Activated naive CD4-positive, alpha-beta T cell treated with anti-CD3 and anti-CD28 coated beads, Interleukin-2, amount 50 U/mL, for 72 hours (primary cell): ENCODE measurements around the gene FAM171A1. TPM values are rescaled to one million over a fixed set of nuclear protein-coding genes. Genes with fewer than 3 reads are reported as not detected.
"Not testable (repeated sequence)": the region's sequence is repeated elsewhere in the genome, so short reads cannot be mapped to it uniquely, and the experiment has no call there.

Experiments
- ATAC-seq, 2 donors: fragments of 150-1000 bp; cut with Tn5 transposase; 2 replicates each; pipeline ENCODE4 v1.10.0; 2021; ENCODE audit warnings: mild to moderate bottlenecking in 2 of 2, moderate library complexity in 2 of 2
- DNase-seq, 2 donors: peaks; one replicate each; pipeline ENCODE4 v3.0.0; 2021 to 2022; ENCODE audit warnings: low spot score in 2 of 2
- H3K27ac Mint-ChIP-seq, 2 donors: one replicate each; pipeline ENCODE4 v1.8.0; 2022; ENCODE audit warnings: mild to moderate bottlenecking in 2 of 2, mixed read lengths in 2 of 2
- H3K36me3 Mint-ChIP-seq, 2 donors: one replicate each; pipeline ENCODE4 v1.8.0; 2022; ENCODE audit warnings: mixed read lengths in 2 of 2
- H3K9me3 Mint-ChIP-seq, 2 donors: one replicate each; pipeline ENCODE4 v1.8.0; 2022; ENCODE audit warnings: mixed read lengths in 2 of 2
- total RNA-seq, 2 donors: library from RNA; stranded (reverse); gene quantifications; one replicate each; pipeline ENCODE4 v1.2.3, GENCODE V29; 2022

The FAM171A1 gene
- total RNA-seq, 2 donors from 2014 or later = 3.7 to 4.9 TPM

GRCh38 chr10:15335508-15335907, 35.6 kb downstream of the FAM171A1 start:
- ATAC-seq (no peak), DNase-seq (no peak)
- Mint-ChIP-seq H3K27ac (no peak overlapping the region), H3K36me3 (no peaks in the 10 kb centered on the region), H3K9me3 (no peaks in the 10 kb centered on the region)

GRCh38 chr10:15334650-15335323, 36.3 kb downstream of the FAM171A1 start:
- H3K27ac Mint-ChIP-seq = no peak overlapping the region
- ATAC-seq = no peak

GRCh38 chr10:15333909-15334649, 37.0 kb downstream of the FAM171A1 start:
- Mint-ChIP-seq H3K36me3 (no peaks in the 10 kb centered on the region), H3K9me3 (no peaks in the 10 kb centered on the region), H3K27ac (no peak overlapping the region)
- ATAC-seq (no peak), DNase-seq (no peak)

More at GRCh38 chr10:15334650-15335323, 36.3 kb downstream of the FAM171A1 start:
- H3K9me3 Mint-ChIP-seq = no peaks in the 10 kb centered on the region
- H3K36me3 Mint-ChIP-seq = no peaks in the 10 kb centered on the region
- no peak for DNase-seq

- H3K9me3 Mint-ChIP-seq, H3K36me3 Mint-ChIP-seq, ATAC-seq, DNase-seq, H3K27ac Mint-ChIP-seq: not testable (repeated sequence)
Observed at GRCh38 chr10:15333181-15333580, 37.9 kb downstream of the FAM171A1 start.

GRCh38 chr10:15331461-15331860, 39.6 kb downstream of the FAM171A1 start:
- H3K36me3 Mint-ChIP-seq = no peaks in the 10 kb centered on the region
- DNase-seq = no peak
- H3K27ac Mint-ChIP-seq = no peak overlapping the region
- no peak for ATAC-seq
- H3K9me3 Mint-ChIP-seq = no peaks in the 10 kb centered on the region

GRCh38 chr10:15329437-15329836, 41.7 kb downstream of the FAM171A1 start:
- DNase-seq (no peak), ATAC-seq (no peak)
- Mint-ChIP-seq H3K27ac (no peak overlapping the region), H3K36me3 (peaks cover 0 to 4% of the 10 kb centered on the region in 2 donors), H3K9me3 (no peaks in the 10 kb centered on the region)

GRCh38 chr10:15325944-15326284, 45.2 kb downstream of the FAM171A1 start:
- H3K36me3 Mint-ChIP-seq = peaks cover 0 to 4% of the 10 kb centered on the region in 2 donors
- peak overlapping the region in 1 of 2 donors; percentile 29 for H3K27ac Mint-ChIP-seq
- no peaks in the 10 kb centered on the region for H3K9me3 Mint-ChIP-seq
- ATAC-seq = no peak
- DNase-seq = no peak

- DNase-seq = no peak
- Mint-ChIP-seq H3K36me3 (peaks cover 0 to 4% of the 10 kb centered on the region in 2 donors), H3K27ac (peak overlapping the region in 1 of 2 donors; percentile 29), H3K9me3 (no peaks in the 10 kb centered on the region)
- ATAC-seq = peak; percentile 34 to 68
Observed at GRCh38 chr10:15325243-15325943, 45.7 kb downstream of the FAM171A1 start.

- H3K36me3 Mint-ChIP-seq = peaks cover 0 to 4% of the 10 kb centered on the region in 2 donors
- ATAC-seq (no peak), DNase-seq (no peak)
- no peaks in the 10 kb centered on the region for H3K9me3 Mint-ChIP-seq
- no peak overlapping the region for H3K27ac Mint-ChIP-seq
Observed at GRCh38 chr10:15324611-15325010, 46.5 kb downstream of the FAM171A1 start.

- ATAC-seq = no peak
- H3K9me3 Mint-ChIP-seq = no peaks in the 10 kb centered on the region
- no peak overlapping the region for H3K27ac Mint-ChIP-seq
- DNase-seq = no peak
- peaks cover 0 to 4% of the 10 kb centered on the region in 2 donors for H3K36me3 Mint-ChIP-seq
Observed at GRCh38 chr10:15324113-15324512, 47.0 kb downstream of the FAM171A1 start.

GRCh38 chr10:15322356-15322755, 48.7 kb downstream of the FAM171A1 start:
- Mint-ChIP-seq H3K36me3 (peaks cover 0 to 4% of the 10 kb centered on the region in 2 donors), H3K27ac (no peak overlapping the region), H3K9me3 (no peaks in the 10 kb centered on the region)
- ATAC-seq (no peak), DNase-seq (no peak)

- Mint-ChIP-seq H3K27ac (no peak overlapping the region), H3K36me3 (peaks cover 0 to 4% of the 10 kb centered on the region in 2 donors), H3K9me3 (no peaks in the 10 kb centered on the region)
- ATAC-seq (no peak), DNase-seq (no peak)
Observed at GRCh38 chr10:15321431-15322341, 49.4 kb downstream of the FAM171A1 start.

GRCh38 chr10:15320522-15321203, 50.4 kb downstream of the FAM171A1 start:
- ATAC-seq = no peak
- peaks cover 0 to under 1% of the 10 kb centered on the region in 2 donors for H3K36me3 Mint-ChIP-seq
- no peak overlapping the region for H3K27ac Mint-ChIP-seq
- no peak for DNase-seq
- H3K9me3 Mint-ChIP-seq = no peaks in the 10 kb centered on the region

GRCh38 chr10:15320118-15320517, 51.0 kb downstream of the FAM171A1 start:
- DNase-seq (no peak), ATAC-seq (no peak)
- Mint-ChIP-seq H3K36me3 (no peaks in the 10 kb centered on the region), H3K9me3 (no peaks in the 10 kb centered on the region), H3K27ac (no peak overlapping the region)

- Mint-ChIP-seq H3K27ac (no peak overlapping the region), H3K9me3 (no peaks in the 10 kb centered on the region), H3K36me3 (no peaks in the 10 kb centered on the region)
- ATAC-seq (no peak), DNase-seq (no peak)
Observed at GRCh38 chr10:15316871-15317464, 54.1 kb downstream of the FAM171A1 start.

GRCh38 chr10:15316145-15316544, 54.9 kb downstream of the FAM171A1 start:
- DNase-seq (no peak), ATAC-seq (no peak)
- Mint-ChIP-seq H3K36me3 (no peaks in the 10 kb centered on the region), H3K27ac (no peak overlapping the region), H3K9me3 (no peaks in the 10 kb centered on the region)
